T-helper 17 cell (primary cell): ENCODE measurements around the gene CCT7. TPM values are rescaled to one million over a fixed set of nuclear protein-coding genes. Genes with fewer than 3 reads are reported as not detected.
A peak's percentile ranks its signal among the peaks of the same experiment; 100 is the strongest.

Experiments used
- ATAC-seq: fragments of 150-1000 bp; cut with Tn5 transposase; 2 replicates; pipeline ENCODE4 v1.10.0; 2021; ENCODE audit warnings: mild to moderate bottlenecking, moderate library complexity
- DNase-seq, 3 donors: peaks; one replicate each; pipeline versions ENCODE4 v3.0.0 to v3.0.0-alpha.2; 2020 to 2021
- H3K9me3 ChIP-seq: one replicate; pipeline ENCODE4 v1.7.0; 2013; ENCODE audit warnings: low read length, mild to moderate bottlenecking; ENCODE audit not compliant: control insufficient read depth, poor library complexity, severe bottlenecking
- H3K27ac Mint-ChIP-seq: one replicate; pipeline ENCODE4 v1.8.0; 2022; ENCODE audit warnings: mild to moderate bottlenecking, moderate library complexity, mixed read lengths
- H3K27me3 Mint-ChIP-seq: one replicate; pipeline ENCODE4 v1.8.0; 2022; ENCODE audit warnings: mixed read lengths
- H3K36me3 Mint-ChIP-seq: one replicate; pipeline ENCODE4 v1.8.0; 2022; ENCODE audit warnings: low read depth, mixed read lengths
- H3K4me1 Mint-ChIP-seq: one replicate; pipeline ENCODE4 v1.8.0; 2022; ENCODE audit warnings: mild to moderate bottlenecking, mixed read lengths
- H3K4me3 Mint-ChIP-seq: one replicate; pipeline ENCODE4 v1.8.0; 2022; ENCODE audit warnings: mild to moderate bottlenecking, moderate library complexity, mixed read lengths
- total RNA-seq, 4 donors: library from RNA in 2 of 4; stranded (reverse) in 2 of 4; gene quantifications; one replicate each; pipeline ENCODE4 v1.2.3 and lab custom pipeline; 2022 to 2026

CCT7 gene
- total RNA-seq, 2 donors from 2014 or later = 132 to 152 TPM

GRCh38 chr2:73212448-73213176 lies 21.5 kb upstream of the CCT7 start:
- Mint-ChIP-seq H3K36me3 (peaks cover 8% of the 10 kb centered on the region), H3K4me1 (peaks cover 35% of the 10 kb centered on the region), H3K4me3 (peak overlapping the region; percentile 96), H3K27ac (peak overlapping the region; percentile 89), H3K27me3 (peaks cover 23% of the 10 kb centered on the region)
- DNase-seq (peak; percentile 48 to 54 (median 52)), ATAC-seq (peak; percentile 70)
- H3K9me3 ChIP-seq = no peaks in the 10 kb centered on the region

- peak; percentile 97 for ATAC-seq
- peak within 1 kb of the TSS; percentile 96 for H3K4me3 Mint-ChIP-seq
- peaks cover 11% of the 10 kb centered on the region for H3K27me3 Mint-ChIP-seq
- no peaks in the 10 kb centered on the region for H3K9me3 ChIP-seq
- DNase-seq = peak; percentile 82 to 88 (median 87)
- peaks cover 5% of the 10 kb centered on the region for H3K36me3 Mint-ChIP-seq
- H3K27ac Mint-ChIP-seq = peak within 1 kb of the TSS; percentile 89
- peaks cover 33% of the 10 kb centered on the region for H3K4me1 Mint-ChIP-seq
Measured at GRCh38 chr2:73214120-73215035, 19.7 kb upstream of the CCT7 start, which contains the start of gene SMYD5. SMYD5 (plus strand) TSS chr2:73214245; CDS start chr2:73214267, 22 bp downstream.

- no peaks in the 10 kb centered on the region for H3K9me3 ChIP-seq
- Mint-ChIP-seq H3K4me1 (peaks cover 30% of the 10 kb centered on the region), H3K27me3 (peaks cover 2% of the 10 kb centered on the region), H3K27ac (peak overlapping the region; percentile 89), H3K36me3 (peaks cover 1% of the 10 kb centered on the region), H3K4me3 (peak overlapping the region; percentile 96)
- ATAC-seq = no peak
- DNase-seq = no peak
Measured at GRCh38 chr2:73215254-73215653, 18.9 kb upstream of the CCT7 start.

- DNase-seq = no peak
- peaks cover 30% of the 10 kb centered on the region for H3K4me1 Mint-ChIP-seq
- no peak for ATAC-seq
- H3K36me3 Mint-ChIP-seq = no peaks in the 10 kb centered on the region
- H3K27me3 Mint-ChIP-seq = no peaks in the 10 kb centered on the region
- H3K9me3 ChIP-seq = no peaks in the 10 kb centered on the region
- H3K27ac Mint-ChIP-seq = peak overlapping the region; percentile 16
- no peak overlapping the region for H3K4me3 Mint-ChIP-seq
Measured at GRCh38 chr2:73217160-73217559, 16.9 kb upstream of the CCT7 start.

GRCh38 chr2:73217826-73218225 lies 16.3 kb upstream of the CCT7 start:
- H3K27me3 Mint-ChIP-seq = no peaks in the 10 kb centered on the region
- no peaks in the 10 kb centered on the region for H3K9me3 ChIP-seq
- no peak overlapping the region for H3K4me3 Mint-ChIP-seq
- ATAC-seq (no peak), DNase-seq (no peak)
- H3K4me1 Mint-ChIP-seq = peaks cover 27% of the 10 kb centered on the region
- no peaks in the 10 kb centered on the region for H3K36me3 Mint-ChIP-seq
- no peak overlapping the region for H3K27ac Mint-ChIP-seq

GRCh38 chr2:73218298-73218697 lies 15.8 kb upstream of the CCT7 start:
- Mint-ChIP-seq H3K36me3 (no peaks in the 10 kb centered on the region), H3K4me3 (no peak overlapping the region), H3K27me3 (no peaks in the 10 kb centered on the region), H3K4me1 (peaks cover 23% of the 10 kb centered on the region), H3K27ac (no peak overlapping the region)
- ATAC-seq (no peak), DNase-seq (no peak)
- no peaks in the 10 kb centered on the region for H3K9me3 ChIP-seq

GRCh38 chr2:73223821-73224220 lies 10.3 kb upstream of the CCT7 start:
- Mint-ChIP-seq H3K27me3 (no peaks in the 10 kb centered on the region), H3K36me3 (no peaks in the 10 kb centered on the region), H3K4me3 (no peak overlapping the region), H3K4me1 (no peaks in the 10 kb centered on the region), H3K27ac (peak overlapping the region; percentile 68)
- ATAC-seq (no peak), DNase-seq (no peak)
- H3K9me3 ChIP-seq = no peaks in the 10 kb centered on the region

- Mint-ChIP-seq H3K27me3 (no peaks in the 10 kb centered on the region), H3K36me3 (no peaks in the 10 kb centered on the region), H3K27ac (peak overlapping the region; percentile 8), H3K4me3 (no peak overlapping the region), H3K4me1 (peaks cover 3% of the 10 kb centered on the region)
- H3K9me3 ChIP-seq = no peaks in the 10 kb centered on the region
- DNase-seq = no peak
- no peak for ATAC-seq
Measured at GRCh38 chr2:73225513-73226360, 8.4 kb upstream of the CCT7 start.

- Mint-ChIP-seq H3K36me3 (no peaks in the 10 kb centered on the region), H3K27ac (no peak overlapping the region), H3K27me3 (no peaks in the 10 kb centered on the region), H3K4me3 (no peak overlapping the region), H3K4me1 (peaks cover 4% of the 10 kb centered on the region)
- DNase-seq = no peak
- no peak for ATAC-seq
- H3K9me3 ChIP-seq = no peaks in the 10 kb centered on the region
Measured at GRCh38 chr2:73227086-73227485, 7.0 kb upstream of the CCT7 start.

- no peak for DNase-seq
- ATAC-seq = no peak
- no peaks in the 10 kb centered on the region for H3K36me3 Mint-ChIP-seq
- no peak overlapping the region for H3K4me3 Mint-ChIP-seq
- peaks cover 10% of the 10 kb centered on the region for H3K4me1 Mint-ChIP-seq
- H3K27ac Mint-ChIP-seq = no peak overlapping the region
- no peaks in the 10 kb centered on the region for H3K27me3 Mint-ChIP-seq
- no peaks in the 10 kb centered on the region for H3K9me3 ChIP-seq
Measured at GRCh38 chr2:73228631-73229030, 5.5 kb upstream of the CCT7 start.

- DNase-seq = peak in 1 of 3 donors; percentile 18
- H3K36me3 Mint-ChIP-seq = peaks cover 5% of the 10 kb centered on the region
- H3K4me3 Mint-ChIP-seq = peak overlapping the region; percentile 97
- no peaks in the 10 kb centered on the region for H3K9me3 ChIP-seq
- no peaks in the 10 kb centered on the region for H3K27me3 Mint-ChIP-seq
- ATAC-seq = no peak
- peaks cover 37% of the 10 kb centered on the region for H3K4me1 Mint-ChIP-seq
- peak overlapping the region; percentile 95 for H3K27ac Mint-ChIP-seq
Measured at GRCh38 chr2:73232403-73233153, 1.5 kb upstream of the CCT7 start.
